Caco-2 (cell line): Measurements from ENCODE around the gene RPL4. TPM values are rescaled to one million over a fixed set of nuclear protein-coding genes. Genes with fewer than 3 reads are reported as not detected.
A peak's percentile ranks its signal among the peaks of the same experiment; 100 is the strongest.

ENCODE experiments used
- Bru-seq: library from RNA; stranded (reverse); fragments of 400-500 nt; gene quantifications from one replicate; lab custom pipeline; 2021; lab: Mats Ljungman, UMichigan
- BruChase-seq, 2 experiments: library from RNA; stranded (reverse); fragments of 400-500 nt; gene quantifications; one replicate each; lab custom pipeline; 2021; lab: Mats Ljungman, UMichigan
- BruUV-seq: library from RNA; stranded (reverse); fragments of 400-500 nt; replicated peaks from 2 replicates; lab custom pipeline; 2021; lab: Mats Ljungman, UMichigan
- CTCF ChIA-PET: fragments of 300-600 bp; sonication (Branson Sonifier 250); formaldehyde crosslinking; loops from one replicate; lab custom pipeline; 2022; ENCODE audit warnings: antibody characterized with exemption; lab: Charles Lee
- POLR2A ChIA-PET: fragments of 300-600 bp; sonication (Branson Sonifier 250); formaldehyde crosslinking; loops from one replicate; lab custom pipeline; 2022; ENCODE audit warnings: antibody characterized with exemption; lab: Charles Lee
- DNase-seq, 2 experiments: peaks; one replicate each; pipeline versions ENCODE4 v3.0.0 to v3.0.0-alpha.2; 2020 to 2022
- H3K27me3 ChIP-seq: replicated peaks from 2 replicates; pipeline ENCODE4 v1.6.0; 2011; ENCODE audit warnings: low read length; ENCODE audit not compliant: control insufficient read depth, insufficient read depth
- H3K36me3 ChIP-seq: 2 replicates; pipeline ENCODE4 v1.5.1; 2011; ENCODE audit warnings: low read length; ENCODE audit not compliant: control insufficient read depth, insufficient read depth
- H3K4me1 ChIP-seq: fragments of 250-450 bp; sonication (Bioruptor Pico); 2 replicates; pipeline ENCODE4 v1.5.1; 2020; ENCODE audit warnings: mild to moderate bottlenecking
- H3K4me3 ChIP-seq: 2 replicates; pipeline ENCODE4 v1.5.1; 2011; ENCODE audit warnings: low read depth, mild to moderate bottlenecking, control low read depth, low read length
- H3K9me3 ChIP-seq: fragments of 250-450 bp; sonication (Bioruptor Pico); 2 replicates; pipeline ENCODE4 v1.5.1; 2020; ENCODE audit warnings: mild to moderate bottlenecking, moderate library complexity
- H3K27ac Mint-ChIP-seq: one replicate; pipeline ENCODE4 v1.8.0; 2022; ENCODE audit warnings: mixed read lengths; ENCODE audit not compliant: unreplicated experiment
- H3K27me3 Mint-ChIP-seq: one replicate; pipeline ENCODE4 v1.8.0; 2022; ENCODE audit warnings: mixed read lengths; ENCODE audit not compliant: insufficient read depth, unreplicated experiment
- H3K36me3 Mint-ChIP-seq: one replicate; pipeline ENCODE4 v1.8.0; 2022; ENCODE audit warnings: mild to moderate bottlenecking, mixed read lengths; ENCODE audit not compliant: insufficient read depth, unreplicated experiment
- H3K4me1 Mint-ChIP-seq: one replicate; pipeline ENCODE4 v1.8.0; 2022; ENCODE audit warnings: low read depth, mixed read lengths; ENCODE audit not compliant: unreplicated experiment
- H3K4me3 Mint-ChIP-seq: one replicate; pipeline ENCODE4 v1.8.0; 2022; ENCODE audit warnings: mild to moderate bottlenecking, moderate library complexity, mixed read lengths; ENCODE audit not compliant: unreplicated experiment
- H3K9me3 Mint-ChIP-seq: one replicate; pipeline ENCODE4 v1.8.0; 2022; ENCODE audit warnings: mixed read lengths; ENCODE audit not compliant: unreplicated experiment
- intact Hi-C: fragments of 100-400 bp; cut with micrococcal nuclease; formaldehyde crosslinking; loops from one replicate; pipeline ENCODE4 v1.10.0; 2022; ENCODE audit not compliant: unreplicated experiment
- long read RNA-seq: library from polyadenylated mRNA; stranded (forward); transcript quantifications from one replicate; pipeline ENCODE4 v2.0.0, GENCODE V29; 2022
- total RNA-seq: library from RNA; stranded (reverse); gene quantifications from 2 replicates; pipeline ENCODE4 v1.2.3, GENCODE V29; 2022
- TF ChIP-seq, protein P1 (sequence below), 2 experiments: fragments of 200-600 bp in 1 of 2; IDR thresholded peaks; 1 replicate in 1 of 2; 2 replicates in 1 of 2; pipeline versions ENCODE4 v1.5.1 to v1.8.0; 2011 to 2022; ENCODE audit warnings: antibody characterized with exemption in 1 of 2, control low read depth in 1 of 2, inconsistent platforms in 1 of 2, low read depth in 1 of 2, low read length in 1 of 2, mild to moderate bottlenecking in 1 of 2, moderate library complexity in 1 of 2; ENCODE audit not compliant: insufficient read depth in 1 of 2, severe bottlenecking in 1 of 2, unreplicated experiment in 1 of 2

Gene RPL4
- total RNA-seq (3,043 and 3,102 TPM in 2 replicates), Bru-seq, nascent RNA (percentile 96 among the genes with signal in this experiment), BruChase-seq, experiment 1, labeled RNA remaining after a 2-hour chase (percentile 97 among the genes with signal in this experiment), BruChase-seq, experiment 2, labeled RNA remaining after a 6-hour chase (percentile 99 among the genes with signal in this experiment)
- long read RNA-seq, transcript RPL4-201 (10 exons, 2,769 nt) = major isoform, 1,399 of 1,518 reads
- long read RNA-seq, partial matches to known transcripts = 85 of 1,518 reads
- long read RNA-seq, other reads (novel, unspliced or antisense) = 32 of 1,518 reads

DNA sequence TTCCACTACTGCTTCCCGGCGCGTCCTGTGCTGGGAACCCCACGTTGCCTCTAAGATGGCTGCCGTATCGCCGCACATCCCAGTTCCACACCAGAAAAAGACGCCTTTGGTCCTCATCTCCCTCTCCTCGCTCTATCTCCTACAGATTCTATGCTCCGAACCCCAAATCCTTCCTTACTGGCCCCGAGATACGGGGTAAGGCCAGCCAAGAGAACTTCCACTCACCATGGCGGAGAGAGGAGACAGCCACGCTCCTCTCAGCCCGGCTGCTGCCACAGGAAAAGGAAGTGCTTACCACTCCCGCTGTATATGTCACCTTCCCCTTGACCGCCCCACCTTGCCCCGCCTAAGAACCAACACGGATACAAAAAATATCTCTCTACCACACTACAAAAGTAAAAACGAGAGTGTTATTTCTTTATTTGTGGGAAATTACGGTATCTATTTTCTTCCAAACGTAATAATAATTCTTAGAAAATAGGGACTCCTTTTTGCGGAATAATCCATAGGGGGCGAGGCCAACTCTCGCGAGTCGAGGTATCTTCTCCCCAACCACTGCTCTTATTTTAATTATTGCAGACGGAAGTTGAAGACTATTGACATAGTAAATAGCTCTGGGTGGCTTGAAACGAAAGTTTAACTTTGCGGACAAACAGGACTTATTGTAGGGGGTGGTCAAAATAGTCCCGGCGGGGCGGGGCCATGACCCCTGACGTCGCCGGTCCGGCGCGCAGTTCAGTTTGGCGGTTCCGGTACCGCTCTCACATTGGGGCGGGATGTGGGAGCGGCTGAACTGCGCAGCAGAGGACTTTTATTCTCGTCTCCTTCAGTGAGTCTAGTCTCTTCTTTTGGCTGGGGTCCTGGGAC lies at the start of gene RPL4, which contains the start of gene ZWILCH:
Gene RPL4 (minus strand): TSS at position 293 of the 867 bp plus-strand sequence. CDS start 65 bp downstream, at position 228.
Gene ZWILCH (plus strand): TSS at position 764 of the 867 bp plus-strand sequence. CDS start 13 bp downstream, at position 777.
- TF ChIP-seq, protein P1, sequence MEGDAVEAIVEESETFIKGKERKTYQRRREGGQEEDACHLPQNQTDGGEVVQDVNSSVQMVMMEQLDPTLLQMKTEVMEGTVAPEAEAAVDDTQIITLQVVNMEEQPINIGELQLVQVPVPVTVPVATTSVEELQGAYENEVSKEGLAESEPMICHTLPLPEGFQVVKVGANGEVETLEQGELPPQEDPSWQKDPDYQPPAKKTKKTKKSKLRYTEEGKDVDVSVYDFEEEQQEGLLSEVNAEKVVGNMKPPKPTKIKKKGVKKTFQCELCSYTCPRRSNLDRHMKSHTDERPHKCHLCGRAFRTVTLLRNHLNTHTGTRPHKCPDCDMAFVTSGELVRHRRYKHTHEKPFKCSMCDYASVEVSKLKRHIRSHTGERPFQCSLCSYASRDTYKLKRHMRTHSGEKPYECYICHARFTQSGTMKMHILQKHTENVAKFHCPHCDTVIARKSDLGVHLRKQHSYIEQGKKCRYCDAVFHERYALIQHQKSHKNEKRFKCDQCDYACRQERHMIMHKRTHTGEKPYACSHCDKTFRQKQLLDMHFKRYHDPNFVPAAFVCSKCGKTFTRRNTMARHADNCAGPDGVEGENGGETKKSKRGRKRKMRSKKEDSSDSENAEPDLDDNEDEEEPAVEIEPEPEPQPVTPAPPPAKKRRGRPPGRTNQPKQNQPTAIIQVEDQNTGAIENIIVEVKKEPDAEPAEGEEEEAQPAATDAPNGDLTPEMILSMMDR (IDR thresholded peaks at IDR 0.05; ENCODE audit: insufficient read depth in 1 of 2, low read depth in 1 of 2, low read length in 1 of 2, severe bottlenecking in 1 of 2, unreplicated experiment in 1 of 2) = no peak
- H3K36me3 ChIP-seq = peaks cover 2% of the 10 kb centered on the region
- Mint-ChIP-seq H3K27ac (peak within 1 kb of the TSS; percentile 100), H3K36me3 (peaks cover 58% of the 10 kb centered on the region), H3K27me3 (no peaks in the 10 kb centered on the region), H3K4me1 (peaks cover 15% of the 10 kb centered on the region), H3K4me3 (peak within 1 kb of the TSS; percentile 96), H3K9me3 (no peaks in the 10 kb centered on the region)
- no peaks in the 10 kb centered on the region for H3K9me3 ChIP-seq
- peak within 1 kb of the TSS; percentile 68 for H3K4me3 ChIP-seq
- ChIA-PET POLR2A (interaction anchor here (0.6 to 1.1 kb wide), 5 partner anchors 8 to 1701 kb away, joined by 3 to 4 read pairs (median 4); partner anchors contain the start of genes CALML4, MAP2K1 and RNU5B-1), CTCF (interaction anchor here (0.6 kb wide), 1 partner anchor 215 kb away, joined by 4 read pairs; no protein-coding TSS in a partner anchor)
- intact Hi-C loops = loop anchor here (2.0 kb wide), 1 partner anchor 148 kb away; the partner anchor contains the start of gene TIPIN
- peak; percentile 78 to 83 for DNase-seq
- BruUV-seq = no TSS peak
- peaks cover 6% of the 10 kb centered on the region; the same call in 1 of the 2 replicates for H3K4me1 ChIP-seq
- H3K27me3 ChIP-seq = no peaks in the 10 kb centered on the region

DNA sequence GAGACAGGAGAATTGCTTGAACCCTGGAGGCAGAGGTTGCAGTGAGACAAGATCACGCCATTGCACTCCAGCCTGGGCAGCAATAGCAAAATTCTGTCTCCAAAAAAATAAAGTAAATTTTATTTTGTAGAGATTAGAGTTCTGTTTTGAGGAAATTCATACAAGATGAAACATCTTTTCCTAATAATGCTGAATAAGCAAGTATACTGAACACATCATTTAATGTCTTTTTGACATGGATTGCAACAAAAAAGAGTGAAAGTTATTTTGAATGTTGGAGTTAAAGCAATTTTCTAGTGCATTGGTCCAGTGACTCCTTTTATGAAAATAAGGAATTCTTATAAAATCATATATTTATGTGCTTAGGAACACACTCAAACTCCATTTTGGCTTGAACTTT lies 40.6 kb upstream of the RPL4 start:
- Histone ChIP-seq H3K36me3 (no peaks in the 10 kb centered on the region), H3K4me1 (no peaks in the 10 kb centered on the region), H3K9me3 (no peaks in the 10 kb centered on the region), H3K27me3 (no peaks in the 10 kb centered on the region), H3K4me3 (no peak overlapping the region)
- H3K4me1 Mint-ChIP-seq = no peaks in the 10 kb centered on the region
- peaks cover 13% of the 10 kb centered on the region for H3K36me3 Mint-ChIP-seq
- ChIA-PET POLR2A (no interaction called here), CTCF (no interaction called here)
- no peaks in the 10 kb centered on the region for H3K27me3 Mint-ChIP-seq
- no TSS peak for BruUV-seq
- TF ChIP-seq, protein P1 (IDR thresholded peaks at IDR 0.05; ENCODE audit: insufficient read depth in 1 of 2, low read depth in 1 of 2, low read length in 1 of 2, severe bottlenecking in 1 of 2, unreplicated experiment in 1 of 2) = no peak
- no peaks in the 10 kb centered on the region for H3K9me3 Mint-ChIP-seq
- intact Hi-C loops = no loop called here
- no peak overlapping the region for H3K27ac Mint-ChIP-seq
- no peak overlapping the region for H3K4me3 Mint-ChIP-seq
- DNase-seq = no peak

DNA sequence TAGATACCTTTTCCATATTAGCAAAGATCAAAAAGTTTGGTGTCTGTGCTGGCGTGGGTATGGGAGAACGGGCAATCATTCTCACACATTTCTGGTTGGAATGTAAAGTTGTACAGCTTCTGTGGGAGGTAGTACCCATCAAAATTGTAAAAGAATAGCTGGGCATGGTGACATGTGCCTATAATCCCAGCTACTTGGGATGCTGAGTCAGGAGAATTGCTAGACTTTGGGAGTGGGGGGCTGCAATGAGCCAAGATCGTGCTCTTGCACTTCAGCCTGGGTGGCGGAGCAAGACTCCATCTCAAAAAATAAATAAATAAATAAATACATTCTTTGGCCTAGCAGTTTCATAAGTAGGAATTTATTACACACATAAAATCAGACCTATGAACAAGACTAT lies 38.2 kb upstream of the RPL4 start:
- Histone ChIP-seq H3K36me3 (no peaks in the 10 kb centered on the region), H3K4me3 (no peak overlapping the region), H3K9me3 (no peaks in the 10 kb centered on the region), H3K27me3 (no peaks in the 10 kb centered on the region), H3K4me1 (no peaks in the 10 kb centered on the region)
- no peak for DNase-seq
- no peak overlapping the region for H3K27ac Mint-ChIP-seq
- peaks cover 8% of the 10 kb centered on the region for H3K36me3 Mint-ChIP-seq
- CTCF ChIA-PET = no interaction called here
- H3K9me3 Mint-ChIP-seq = no peaks in the 10 kb centered on the region
- no peaks in the 10 kb centered on the region for H3K4me1 Mint-ChIP-seq
- TF ChIP-seq, protein P1 (IDR thresholded peaks at IDR 0.05; ENCODE audit: insufficient read depth in 1 of 2, low read depth in 1 of 2, low read length in 1 of 2, severe bottlenecking in 1 of 2, unreplicated experiment in 1 of 2) = no peak
- POLR2A ChIA-PET = no interaction called here
- H3K4me3 Mint-ChIP-seq = no peak overlapping the region
- BruUV-seq = no TSS peak
- no peaks in the 10 kb centered on the region for H3K27me3 Mint-ChIP-seq
- intact Hi-C loops = no loop called here
